NCI-H1436 (cell line): ENCODE measurements around the gene HRH3.

Experiments
- DNase-seq: peaks from one replicate; lab custom pipeline; 2025; lab: John Stamatoyannopoulos, UW

The HRH3 gene

GRCh38 chr20:62197801-62198200, 22.3 kb downstream of the HRH3 start:
- DNase-seq, result no peak

- DNase-seq, result no peak
Measured at GRCh38 chr20:62197311-62197710, 22.8 kb downstream of the HRH3 start.

- no peak for DNase-seq
Measured at GRCh38 chr20:62196286-62196685, 23.8 kb downstream of the HRH3 start.

- no peak for DNase-seq
Measured at GRCh38 chr20:62195736-62196135, 24.3 kb downstream of the HRH3 start.

- no peak for DNase-seq
Measured at GRCh38 chr20:62195075-62195405, 25.0 kb downstream of the HRH3 start.

GRCh38 chr20:62193079-62194025, 26.7 kb downstream of the HRH3 start:
- DNase-seq, result no peak

GRCh38 chr20:62192635-62193034, 27.4 kb downstream of the HRH3 start:
- DNase-seq, result no peak

GRCh38 chr20:62191781-62192559, 28.1 kb downstream of the HRH3 start:
- DNase-seq, result no peak

- DNase-seq, result no peak
Measured at GRCh38 chr20:62190639-62191411, 29.3 kb downstream of the HRH3 start.

- DNase-seq, result no peak
Measured at GRCh38 chr20:62186887-62187866, 32.9 kb downstream of the HRH3 start.

- DNase-seq, result no peak
Measured at GRCh38 chr20:62186096-62186426, 34.0 kb downstream of the HRH3 start.

GRCh38 chr20:62183426-62184142, 36.5 kb downstream of the HRH3 start:
- no peak for DNase-seq

GRCh38 chr20:62182469-62183425, 37.3 kb downstream of the HRH3 start, which contains the start of gene MTG2:
TSS of gene MTG2 (plus strand) at chr20:62183028. CDS start at chr20:62193421, 10,393 bp downstream.
- peak; percentile 92 for DNase-seq

- no peak for DNase-seq
Measured at GRCh38 chr20:62181808-62182207, 38.3 kb downstream of the HRH3 start.

- no peak for DNase-seq
Measured at GRCh38 chr20:62179162-62179504, 40.9 kb downstream of the HRH3 start.

GRCh38 chr20:62178316-62179161, 41.5 kb downstream of the HRH3 start:
- no peak for DNase-seq

- DNase-seq, result no peak
Measured at GRCh38 chr20:62177307-62177706, 42.8 kb downstream of the HRH3 start.

GRCh38 chr20:62176866-62177265, 43.2 kb downstream of the HRH3 start:
- no peak for DNase-seq

- DNase-seq, result no peak
Measured at GRCh38 chr20:62175711-62176110, 44.4 kb downstream of the HRH3 start.
